GM19467 (cell line): ENCODE measurements around the gene CNTN5.

ENCODE experiments used
- ATAC-seq: cut with Tn5 transposase; IDR thresholded peaks from one replicate; pipeline ENCODE4 v1.9.1; 2021; ENCODE audit warnings: mild to moderate bottlenecking, moderate library complexity; ENCODE audit not compliant: unreplicated experiment

CNTN5 gene

DNA sequence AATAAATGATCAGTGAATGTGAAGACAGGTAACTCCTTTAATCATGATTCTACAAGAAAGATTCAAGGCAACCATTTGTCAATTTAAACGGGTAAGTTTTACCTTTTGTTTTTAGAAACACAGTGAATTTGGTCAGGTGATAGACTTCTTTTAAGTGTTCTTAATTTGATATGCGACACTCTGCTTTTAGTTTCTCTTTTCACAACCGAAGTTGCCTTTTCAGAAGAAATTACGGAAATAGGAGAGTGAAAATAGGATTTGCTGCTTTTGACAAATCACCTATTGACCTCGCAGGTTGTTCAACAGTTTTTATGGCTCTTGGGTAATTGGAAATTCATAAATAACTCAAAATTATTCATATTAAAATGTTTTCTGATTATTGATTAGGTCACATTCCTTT, 142.1 kb downstream of the CNTN5 start:
- no peak for ATAC-seq

DNA sequence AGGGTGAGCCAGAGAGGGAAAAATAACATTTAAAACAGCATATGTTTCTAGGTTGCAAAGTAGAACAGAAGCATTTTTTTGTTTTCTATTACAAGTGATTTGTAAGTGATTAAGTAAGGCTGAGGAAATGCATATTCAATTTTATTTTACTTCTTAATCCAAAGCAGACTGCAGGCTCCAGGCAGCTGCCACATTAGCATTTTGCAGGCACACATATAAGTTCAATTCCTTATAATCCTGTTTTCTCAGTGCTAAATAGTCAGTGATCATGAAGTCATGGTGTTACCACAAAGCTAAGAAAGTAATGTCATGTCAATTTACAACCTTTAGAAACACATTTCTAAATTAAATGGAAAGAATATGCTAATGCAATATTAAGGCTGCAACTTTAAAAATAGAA, 149.8 kb downstream of the CNTN5 start:
- no peak for ATAC-seq

DNA sequence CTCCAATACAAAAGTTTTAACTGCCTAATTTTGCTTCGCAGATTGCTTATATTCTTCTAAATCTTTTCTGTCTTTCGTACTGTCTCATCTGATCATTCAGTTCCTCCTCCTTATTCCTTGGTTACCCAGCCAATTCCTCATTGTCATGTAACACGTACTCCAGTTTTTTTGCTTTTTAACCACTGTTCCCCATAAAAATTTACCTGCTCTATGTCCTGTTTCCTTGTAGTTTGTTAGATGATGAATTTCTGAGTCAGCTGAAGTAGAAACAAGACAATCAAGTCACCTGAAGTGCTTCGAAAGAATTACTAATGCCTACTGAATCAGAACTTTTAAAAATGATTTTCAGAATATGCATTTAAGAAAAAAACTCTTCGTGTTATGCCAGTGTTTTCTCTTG, 150.6 kb downstream of the CNTN5 start:
- no peak for ATAC-seq

DNA sequence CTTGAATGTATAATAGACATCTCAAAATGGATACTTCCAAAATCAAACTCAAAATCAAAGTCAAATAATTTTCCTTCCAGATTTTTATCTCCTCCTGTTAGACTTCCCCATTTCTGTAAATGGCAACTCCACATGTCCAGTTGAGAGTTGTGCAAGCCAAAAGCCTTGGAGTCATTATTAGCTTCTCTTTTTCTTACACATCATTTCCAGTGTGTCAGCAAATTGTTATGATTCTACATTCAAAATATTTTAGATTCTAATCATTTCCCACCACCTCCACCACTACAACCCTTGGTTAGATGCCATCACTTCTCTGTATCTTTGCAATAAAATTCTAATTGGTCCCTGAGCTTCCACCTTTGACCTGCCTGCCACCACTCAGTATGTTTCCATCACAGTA, 155.7 kb downstream of the CNTN5 start:
- no peak for ATAC-seq

DNA sequence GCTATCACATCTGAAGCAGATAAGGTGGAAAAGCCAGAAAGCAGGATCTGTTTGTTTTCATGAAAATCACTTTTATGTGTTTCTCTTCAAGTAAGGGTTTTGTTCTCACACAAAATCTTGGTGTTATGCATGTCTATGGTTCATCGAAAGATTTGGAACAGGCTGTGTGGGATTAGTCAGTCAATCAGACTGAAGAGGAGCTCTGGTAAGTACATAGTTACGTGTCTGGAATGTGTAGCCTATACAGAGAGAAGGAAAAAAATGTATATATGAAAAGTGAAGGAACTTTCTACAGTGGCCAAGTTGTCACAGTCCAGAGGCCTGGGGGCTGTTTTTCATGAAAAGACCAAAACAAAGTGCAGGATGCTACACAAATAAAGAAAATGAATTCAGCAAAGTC, 156.7 kb downstream of the CNTN5 start:
- ATAC-seq = no peak

DNA sequence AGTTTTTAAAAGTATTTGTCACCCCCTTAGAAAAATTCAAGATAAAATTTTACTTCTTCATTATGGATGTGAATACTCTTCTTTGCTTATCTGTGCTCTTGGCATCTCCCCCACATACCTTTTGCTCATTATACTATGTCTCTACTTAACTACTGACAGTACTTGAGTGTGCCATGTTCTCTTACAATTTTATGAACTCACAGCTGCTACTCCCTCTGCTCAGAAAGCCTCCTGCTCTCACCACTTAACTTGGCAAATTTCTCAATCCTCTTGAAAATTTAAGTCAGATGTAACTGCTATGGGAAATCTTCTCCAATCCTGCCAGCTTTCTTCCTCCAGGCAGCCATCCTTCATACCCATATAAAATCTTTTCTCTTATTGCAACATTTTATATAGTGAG, 163.4 kb downstream of the CNTN5 start:
- no peak for ATAC-seq

DNA sequence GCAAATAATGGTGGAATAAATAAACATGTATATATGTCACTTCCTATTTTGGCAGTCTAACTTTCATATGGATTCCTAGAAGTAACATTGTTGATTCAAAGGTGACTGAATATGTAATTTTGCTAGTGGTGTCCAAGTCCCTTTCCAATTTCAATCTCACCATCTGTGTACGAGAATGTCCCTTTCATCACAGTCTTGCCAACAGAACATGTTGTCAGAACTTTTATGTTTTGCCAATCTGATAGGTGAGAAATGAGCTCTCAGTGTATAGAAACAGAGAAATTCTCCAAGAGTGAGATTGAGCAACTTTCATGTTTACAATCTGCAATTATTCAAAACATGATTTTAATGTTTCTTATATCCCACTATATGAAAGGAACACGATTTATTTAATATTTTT, 167.5 kb downstream of the CNTN5 start:
- no peak for ATAC-seq

DNA sequence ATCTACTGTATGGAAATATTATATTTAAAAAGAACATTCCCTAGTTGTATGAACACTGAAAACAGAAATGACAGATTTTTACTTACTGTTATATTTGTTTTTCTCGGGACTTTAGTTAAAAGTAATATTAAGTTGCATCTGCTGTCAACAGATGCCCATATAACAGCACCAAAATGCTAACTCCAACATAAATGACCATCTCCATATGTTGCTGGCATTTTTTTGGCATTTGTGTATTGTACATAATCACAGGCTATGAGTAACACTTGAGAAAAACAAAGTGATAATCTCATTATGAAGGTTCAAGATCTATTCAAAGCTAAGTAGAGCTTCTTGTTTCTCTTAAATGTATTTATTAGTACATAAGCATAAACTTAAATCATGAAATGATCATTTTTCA, 172.0 kb downstream of the CNTN5 start:
- ATAC-seq = no peak

DNA sequence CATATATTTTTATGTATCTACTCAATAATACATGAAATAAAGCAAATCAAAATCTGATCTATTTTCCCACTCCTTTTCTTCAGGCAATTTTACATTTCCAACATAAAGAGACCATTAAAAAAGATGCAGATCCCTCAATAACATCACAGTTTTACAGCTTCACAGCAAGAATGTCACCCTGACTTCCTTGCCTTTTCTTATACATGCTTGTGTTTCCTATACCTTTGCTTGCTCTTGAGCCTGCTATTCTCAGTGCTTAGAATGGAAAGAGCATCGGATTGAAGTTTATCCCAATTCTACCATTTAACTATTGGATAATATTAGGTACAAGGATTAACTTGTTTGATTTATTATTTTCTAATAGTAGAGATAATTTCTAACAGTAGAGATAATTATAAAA, 176.7 kb downstream of the CNTN5 start:
- no peak for ATAC-seq

DNA sequence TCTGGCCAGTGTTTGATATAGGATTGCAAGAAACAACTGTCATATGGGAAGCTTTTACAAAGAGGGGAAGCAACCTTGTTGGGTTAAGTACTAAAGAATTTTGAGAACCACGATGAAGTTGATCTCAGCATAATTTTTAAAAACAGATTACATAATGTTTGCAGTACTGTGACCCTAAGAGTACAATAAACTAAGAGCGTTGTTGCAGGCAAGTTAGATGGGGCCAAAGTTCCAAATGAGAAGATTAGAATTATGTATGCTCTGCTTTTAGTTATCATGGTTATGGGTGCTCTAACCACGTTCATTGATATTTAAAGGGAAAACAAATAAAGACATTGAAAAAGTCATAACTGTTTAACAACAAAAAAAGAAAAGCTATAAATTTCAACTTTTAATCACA, 177.5 kb downstream of the CNTN5 start:
- no peak for ATAC-seq

DNA sequence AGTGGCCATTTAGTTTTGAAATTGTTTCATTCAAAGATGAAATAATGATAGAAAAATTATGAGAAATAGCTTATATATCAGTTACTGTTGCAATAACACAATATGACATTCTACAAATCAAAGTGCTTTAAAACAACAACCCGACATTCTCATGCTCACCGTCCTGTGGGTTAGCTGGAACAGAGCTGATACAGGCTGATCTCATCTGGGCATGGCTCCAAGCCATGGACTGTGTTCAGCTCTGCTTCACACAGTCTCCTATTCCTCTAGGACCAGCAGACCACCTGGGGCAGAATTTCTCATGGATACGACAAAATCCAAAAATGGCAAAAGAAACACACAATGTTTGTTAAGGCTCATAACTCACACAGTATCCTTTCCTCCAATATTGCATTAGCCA, 178.6 kb downstream of the CNTN5 start:
- ATAC-seq = no peak

DNA sequence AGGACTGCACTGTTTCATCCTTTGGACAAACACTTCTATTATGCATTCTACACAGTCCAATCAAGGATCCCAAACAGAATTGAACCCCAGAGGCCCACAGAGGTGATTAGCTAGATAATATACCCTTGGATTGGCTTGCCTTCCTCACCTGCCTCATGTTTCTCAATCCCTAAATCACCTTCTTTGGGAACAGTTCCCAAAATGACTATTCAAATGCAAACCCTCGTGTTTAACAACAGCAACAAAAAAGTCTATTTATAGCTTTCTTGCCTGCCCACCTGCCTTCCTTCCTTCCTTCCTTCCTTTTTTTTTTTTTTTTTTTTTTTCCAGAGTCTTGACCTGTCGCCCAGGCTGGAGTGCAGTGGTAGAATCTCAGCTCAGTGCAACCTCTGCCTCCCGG, 180.0 kb downstream of the CNTN5 start:
- ATAC-seq = no peak

DNA sequence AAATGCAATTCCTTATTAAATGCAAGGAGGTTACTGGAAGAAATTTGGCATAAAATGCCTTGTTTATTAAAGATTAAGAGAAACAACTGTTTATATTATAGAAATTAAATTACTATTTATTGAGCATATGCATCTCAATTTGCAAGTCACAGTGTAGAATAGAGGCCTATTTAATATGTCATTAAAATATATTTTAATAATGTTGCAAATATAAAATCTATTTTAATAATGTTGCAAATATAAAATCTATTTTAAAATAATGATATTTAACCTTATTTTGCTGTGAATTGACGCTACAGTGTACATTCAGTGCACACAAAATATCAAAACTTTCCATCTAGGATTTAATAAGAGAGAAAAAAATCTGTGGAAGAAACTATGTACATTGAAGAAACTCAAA, 188.1 kb downstream of the CNTN5 start:
- ATAC-seq = no peak

DNA sequence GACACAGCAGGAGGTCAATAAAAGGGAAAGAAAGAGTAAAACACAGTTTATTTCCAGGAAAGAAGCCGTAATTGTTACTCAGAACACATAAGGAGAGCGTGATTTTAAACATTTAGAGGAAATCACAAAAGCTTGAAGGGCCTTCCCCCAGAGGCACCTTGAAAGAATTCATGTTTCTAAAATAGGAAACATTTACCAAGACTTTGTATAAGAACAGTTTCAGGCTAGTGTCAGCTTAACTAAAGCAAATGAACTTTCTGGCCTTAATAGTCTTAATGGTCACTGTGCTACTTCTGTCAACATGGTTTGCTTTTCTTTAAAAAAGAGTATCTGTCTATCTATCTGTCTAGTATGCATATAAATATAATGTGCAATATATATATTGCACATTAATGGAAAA, 208.8 kb downstream of the CNTN5 start:
- no peak for ATAC-seq

DNA sequence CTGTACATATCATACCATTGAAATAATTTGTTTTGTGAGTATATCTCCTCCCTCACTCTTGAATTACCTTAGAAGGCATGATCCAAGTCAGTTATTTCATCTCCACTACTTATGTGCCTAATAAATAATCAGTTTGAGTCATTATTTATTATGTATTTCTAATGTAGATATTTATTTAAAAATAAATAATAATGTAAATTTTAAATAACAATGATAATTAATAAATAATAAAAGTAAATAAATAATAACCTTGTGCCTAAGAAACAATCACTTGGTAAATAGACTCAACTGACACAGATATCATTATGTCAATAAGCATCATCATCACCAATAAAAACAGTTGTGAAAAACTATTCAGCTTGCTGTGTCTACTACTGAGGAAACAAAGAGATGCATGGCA, 213.8 kb downstream of the CNTN5 start:
- no peak for ATAC-seq

DNA sequence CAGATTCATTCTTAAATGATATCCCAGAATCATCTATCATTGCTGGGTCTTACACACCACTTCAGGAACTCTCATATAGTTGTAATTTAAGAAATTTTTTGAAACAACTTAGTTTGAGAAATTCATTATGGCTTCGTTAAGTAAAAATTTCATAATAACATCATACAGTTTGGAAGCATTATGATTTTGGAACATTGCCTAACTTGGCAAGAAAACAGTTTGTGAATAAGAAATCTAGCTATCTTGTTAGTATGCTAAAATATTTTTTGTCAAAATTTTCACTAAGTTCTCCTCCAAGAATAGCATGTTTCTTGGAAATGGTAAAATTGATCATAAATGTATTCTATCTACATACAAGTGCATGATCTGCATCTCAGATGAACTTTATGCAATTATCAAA, 217.7 kb downstream of the CNTN5 start:
- no peak for ATAC-seq

DNA sequence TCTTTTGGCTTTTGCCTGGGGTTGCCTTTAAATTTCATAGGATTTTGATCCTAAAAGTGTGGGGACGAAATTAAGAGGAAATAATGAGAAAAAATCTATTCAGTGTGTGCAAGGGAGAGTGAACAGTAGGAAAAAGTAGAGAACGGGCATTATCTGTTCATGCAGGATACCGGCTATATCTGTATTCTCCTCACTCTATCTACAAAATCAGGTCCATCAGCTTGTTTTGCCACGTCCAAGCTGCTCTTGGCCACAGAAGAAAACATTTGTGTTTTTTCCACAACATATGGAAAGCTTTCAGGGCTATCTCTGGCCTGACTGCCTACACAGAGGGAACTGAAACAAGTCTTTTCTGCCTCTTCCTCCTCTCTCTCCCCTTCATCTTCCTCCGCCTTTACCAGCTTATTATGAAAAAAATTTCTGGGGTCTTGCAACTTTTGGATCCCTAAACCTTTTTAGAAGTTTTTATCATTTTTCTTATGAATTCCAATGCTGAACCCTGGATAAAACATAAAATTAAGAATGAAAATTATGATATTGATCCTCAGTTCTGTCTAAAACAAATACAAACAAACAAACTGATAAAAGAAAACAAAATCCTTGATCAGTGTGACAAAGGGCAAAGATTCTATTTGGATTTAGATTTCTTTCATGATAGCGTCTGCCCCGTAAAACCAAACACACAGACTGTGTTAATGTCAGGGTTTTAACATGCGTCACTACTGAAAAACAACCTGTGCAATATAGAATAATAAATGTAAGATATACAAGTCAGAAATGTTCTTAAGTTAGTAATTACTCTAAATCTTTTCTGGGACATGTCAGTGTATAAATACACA, 219.7 kb downstream of the CNTN5 start:
- no peak for ATAC-seq

DNA sequence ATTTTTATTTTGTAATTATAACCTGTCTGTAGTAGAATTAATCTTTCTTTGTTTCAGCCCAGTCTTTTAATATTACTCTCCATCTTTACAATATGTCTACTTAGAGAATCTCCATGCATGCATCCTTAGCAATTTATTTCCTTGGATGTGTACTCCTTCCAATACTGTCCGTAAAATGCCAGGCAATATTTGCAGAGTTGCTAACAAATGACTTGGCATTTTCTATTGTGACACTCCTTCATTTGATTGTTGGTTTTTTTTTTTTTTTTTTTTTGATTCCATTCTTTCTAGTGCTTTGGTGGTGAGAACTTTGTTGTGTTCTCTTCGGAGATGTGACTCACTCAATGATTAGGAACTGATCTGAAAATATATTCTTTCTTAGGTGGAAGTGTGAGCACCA, 220.3 kb downstream of the CNTN5 start:
- ATAC-seq = no peak

DNA sequence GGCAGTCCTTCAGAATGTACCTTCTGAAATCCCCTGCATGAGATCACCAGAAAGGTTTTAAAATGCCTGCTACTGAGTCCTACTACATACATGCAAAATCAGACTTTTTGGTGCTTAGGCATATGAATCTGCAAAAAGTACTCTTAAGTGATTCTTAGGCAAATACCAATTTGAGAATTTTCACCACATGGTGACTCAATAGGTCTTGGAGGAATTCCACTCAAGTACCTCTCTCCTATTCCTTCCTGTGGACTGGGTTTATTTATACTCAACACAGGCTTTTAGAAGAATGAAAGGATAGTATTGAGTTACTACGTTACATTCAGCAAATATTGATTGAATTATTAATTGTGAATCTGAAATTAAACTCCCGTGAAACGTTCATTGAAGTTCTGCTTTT, 223.9 kb downstream of the CNTN5 start:
- ATAC-seq = no peak

DNA sequence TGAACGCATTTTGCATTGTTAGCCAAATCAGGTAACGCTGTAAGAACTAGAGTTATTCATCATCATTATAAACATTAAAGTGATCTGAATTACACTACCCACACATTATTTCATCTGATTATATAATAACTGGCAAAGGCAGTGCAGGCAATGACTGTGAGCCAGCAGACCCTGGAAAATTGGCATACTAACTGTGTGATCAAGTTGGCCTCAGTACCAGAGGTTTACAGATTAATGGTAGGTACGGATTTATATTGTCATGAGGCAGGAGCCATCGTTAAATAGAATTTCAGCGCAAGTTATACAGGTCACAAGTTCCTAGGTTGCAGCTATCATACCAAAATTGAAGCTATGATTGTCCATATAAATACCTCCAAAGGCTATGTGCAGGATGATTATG, 225.4 kb downstream of the CNTN5 start:
- no peak for ATAC-seq

DNA sequence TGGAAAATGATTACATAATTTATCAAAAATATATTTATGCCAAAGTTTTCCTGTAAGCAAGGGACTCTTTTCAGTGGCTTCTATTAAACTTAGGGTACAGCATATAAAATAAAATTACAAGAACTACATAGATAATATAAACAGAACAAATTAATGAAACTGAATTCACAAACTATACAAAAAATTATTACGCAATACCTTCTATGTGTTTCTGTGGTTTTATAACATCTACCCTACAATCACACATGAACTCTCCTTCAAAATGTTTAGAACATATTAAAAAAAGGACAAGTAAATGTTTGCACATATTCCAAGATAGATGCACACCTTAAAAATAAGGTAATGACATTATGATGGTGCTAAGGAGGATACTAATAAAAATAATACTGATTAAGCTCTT, 235.9 kb downstream of the CNTN5 start:
- no peak for ATAC-seq

DNA sequence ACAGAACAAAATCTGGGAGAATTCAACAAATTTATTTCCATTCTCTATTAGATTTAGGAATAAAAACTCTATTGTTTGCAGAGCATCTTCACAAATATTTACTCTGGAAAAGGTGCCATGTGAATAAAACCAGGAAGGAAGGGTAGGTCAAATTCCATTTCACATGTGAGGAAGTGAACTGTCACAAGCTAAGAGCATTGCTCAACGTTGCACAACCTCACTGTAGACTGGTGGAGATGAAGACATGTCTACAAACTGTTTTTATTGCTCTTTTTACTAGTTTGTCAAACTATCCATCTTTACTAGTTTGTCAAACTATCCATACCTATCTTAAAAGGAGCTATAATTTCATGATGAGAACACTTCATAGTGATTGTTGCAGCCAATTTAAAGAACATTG, 236.4 kb downstream of the CNTN5 start:
- no peak for ATAC-seq

DNA sequence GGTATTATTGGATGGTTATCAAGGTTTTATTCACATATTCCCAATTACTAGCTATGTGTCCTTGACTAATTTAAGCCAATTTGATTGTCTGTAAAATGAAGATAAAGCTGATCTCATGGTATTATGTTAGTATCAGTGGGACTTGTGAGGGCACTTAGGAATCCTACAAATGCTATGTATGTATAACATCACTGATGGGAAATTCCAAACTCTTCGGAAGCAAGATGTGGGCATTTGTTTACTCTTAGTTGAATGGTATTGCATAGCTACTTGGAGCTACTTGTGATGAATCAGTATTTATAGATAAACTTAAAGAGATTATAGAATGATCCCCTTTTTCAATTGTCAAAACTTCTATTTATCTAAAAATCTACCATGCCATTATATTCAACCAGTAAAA, 239.9 kb downstream of the CNTN5 start:
- ATAC-seq = no peak
